ENCODE measurements around the gene ARMC3. TPM values are rescaled to one million over a fixed set of nuclear protein-coding genes. Genes with fewer than 3 reads are reported as not detected.

The ARMC3 gene
- total RNA-seq, 4 donors from 2014 or later = 0.34 to 51.2 (median 16.3) TPM; not detected in 1

GRCh38 chr10:23016636-23017035 lies 88.8 kb downstream of the ARMC3 start:
- Histone ChIP-seq H3K36me3 (no peaks in the 10 kb centered on the region), H3K4me1 (no peaks in the 10 kb centered on the region), H3K27ac (no peak overlapping the region), H3K9me3 (no peaks in the 10 kb centered on the region), H3K4me3 (no peak overlapping the region), H3K27me3 (no peaks in the 10 kb centered on the region)
- DNase-seq = no peak
- intact Hi-C loops (cut with DNase I; ENCODE audit: low total_unique reads) = no loop called here
- TF ChIP-seq, protein P1, sequence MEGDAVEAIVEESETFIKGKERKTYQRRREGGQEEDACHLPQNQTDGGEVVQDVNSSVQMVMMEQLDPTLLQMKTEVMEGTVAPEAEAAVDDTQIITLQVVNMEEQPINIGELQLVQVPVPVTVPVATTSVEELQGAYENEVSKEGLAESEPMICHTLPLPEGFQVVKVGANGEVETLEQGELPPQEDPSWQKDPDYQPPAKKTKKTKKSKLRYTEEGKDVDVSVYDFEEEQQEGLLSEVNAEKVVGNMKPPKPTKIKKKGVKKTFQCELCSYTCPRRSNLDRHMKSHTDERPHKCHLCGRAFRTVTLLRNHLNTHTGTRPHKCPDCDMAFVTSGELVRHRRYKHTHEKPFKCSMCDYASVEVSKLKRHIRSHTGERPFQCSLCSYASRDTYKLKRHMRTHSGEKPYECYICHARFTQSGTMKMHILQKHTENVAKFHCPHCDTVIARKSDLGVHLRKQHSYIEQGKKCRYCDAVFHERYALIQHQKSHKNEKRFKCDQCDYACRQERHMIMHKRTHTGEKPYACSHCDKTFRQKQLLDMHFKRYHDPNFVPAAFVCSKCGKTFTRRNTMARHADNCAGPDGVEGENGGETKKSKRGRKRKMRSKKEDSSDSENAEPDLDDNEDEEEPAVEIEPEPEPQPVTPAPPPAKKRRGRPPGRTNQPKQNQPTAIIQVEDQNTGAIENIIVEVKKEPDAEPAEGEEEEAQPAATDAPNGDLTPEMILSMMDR (IDR thresholded peaks at IDR 0.05) = no peak
- no peak for TF ChIP-seq POLR2A (IDR thresholded peaks at IDR 0.05)

GRCh38 chr10:23019633-23020032 lies 91.8 kb downstream of the ARMC3 start:
- Histone ChIP-seq H3K9me3 (no peaks in the 10 kb centered on the region), H3K27me3 (no peaks in the 10 kb centered on the region), H3K4me3 (no peak overlapping the region), H3K27ac (no peak overlapping the region), H3K36me3 (no peaks in the 10 kb centered on the region), H3K4me1 (no peaks in the 10 kb centered on the region)
- DNase-seq = no peak
- TF ChIP-seq, protein P1 (IDR thresholded peaks at IDR 0.05) = no peak
- TF ChIP-seq POLR2A (IDR thresholded peaks at IDR 0.05) = no peak
- intact Hi-C loops (cut with DNase I; ENCODE audit: low total_unique reads) = no loop called here

- no peaks in the 10 kb centered on the region for H3K36me3 ChIP-seq
- intact Hi-C loops (cut with DNase I; ENCODE audit: low total_unique reads) = no loop called here
- H3K27ac ChIP-seq = no peak overlapping the region
- no peak for DNase-seq
- H3K9me3 ChIP-seq = no peaks in the 10 kb centered on the region
- TF ChIP-seq, protein P1 (IDR thresholded peaks at IDR 0.05) = no peak
- TF ChIP-seq POLR2A (IDR thresholded peaks at IDR 0.05) = no peak
- no peaks in the 10 kb centered on the region for H3K4me1 ChIP-seq
- H3K4me3 ChIP-seq = no peak overlapping the region
- no peaks in the 10 kb centered on the region for H3K27me3 ChIP-seq
Observed at GRCh38 chr10:23021430-23021829, 93.6 kb downstream of the ARMC3 start.

- TF ChIP-seq POLR2A (IDR thresholded peaks at IDR 0.05) = no peak
- TF ChIP-seq, protein P1 (IDR thresholded peaks at IDR 0.05) = no peak
- intact Hi-C loops (cut with DNase I; ENCODE audit: low total_unique reads) = no loop called here
- H3K4me1 ChIP-seq = no peaks in the 10 kb centered on the region
- DNase-seq = no peak
- no peak overlapping the region for H3K4me3 ChIP-seq
- H3K9me3 ChIP-seq = no peaks in the 10 kb centered on the region
- no peaks in the 10 kb centered on the region for H3K27me3 ChIP-seq
- no peak overlapping the region for H3K27ac ChIP-seq
- no peaks in the 10 kb centered on the region for H3K36me3 ChIP-seq
Observed at GRCh38 chr10:23024002-23024401, 96.1 kb downstream of the ARMC3 start.

DNA sequence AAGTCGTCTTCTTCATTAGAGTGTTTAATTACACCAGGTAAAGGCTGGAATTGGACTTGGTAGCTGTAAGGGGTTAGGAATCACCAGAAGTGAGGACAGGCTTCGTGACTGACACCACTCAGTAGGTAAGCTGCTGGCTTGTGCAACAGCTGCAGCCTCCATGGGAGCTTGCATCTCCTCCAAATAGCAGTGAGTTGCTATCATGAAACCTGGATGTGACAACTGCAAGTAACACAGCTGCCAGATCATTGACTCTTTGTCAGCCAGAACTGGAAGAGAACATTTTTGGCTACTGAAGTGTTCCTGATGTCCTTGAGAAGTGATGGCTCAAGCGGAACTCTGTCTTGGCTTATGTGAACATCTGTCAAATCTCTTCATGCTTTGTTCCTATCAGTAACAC lies 103.5 kb downstream of the ARMC3 start:
- no peaks in the 10 kb centered on the region for H3K27me3 ChIP-seq
- H3K4me1 ChIP-seq = no peaks in the 10 kb centered on the region
- TF ChIP-seq POLR2A (IDR thresholded peaks at IDR 0.05) = no peak
- TF ChIP-seq, protein P1 (IDR thresholded peaks at IDR 0.05) = no peak
- H3K36me3 ChIP-seq = no peaks in the 10 kb centered on the region
- H3K4me3 ChIP-seq = no peak overlapping the region
- H3K27ac ChIP-seq = no peak overlapping the region
- intact Hi-C loops (cut with DNase I; ENCODE audit: low total_unique reads) = no loop called here
- H3K9me3 ChIP-seq = no peaks in the 10 kb centered on the region
- no peak for DNase-seq

All from uterus (tissue), 4 donors.